ENCODE data around the gene LTC4S.

DNA sequence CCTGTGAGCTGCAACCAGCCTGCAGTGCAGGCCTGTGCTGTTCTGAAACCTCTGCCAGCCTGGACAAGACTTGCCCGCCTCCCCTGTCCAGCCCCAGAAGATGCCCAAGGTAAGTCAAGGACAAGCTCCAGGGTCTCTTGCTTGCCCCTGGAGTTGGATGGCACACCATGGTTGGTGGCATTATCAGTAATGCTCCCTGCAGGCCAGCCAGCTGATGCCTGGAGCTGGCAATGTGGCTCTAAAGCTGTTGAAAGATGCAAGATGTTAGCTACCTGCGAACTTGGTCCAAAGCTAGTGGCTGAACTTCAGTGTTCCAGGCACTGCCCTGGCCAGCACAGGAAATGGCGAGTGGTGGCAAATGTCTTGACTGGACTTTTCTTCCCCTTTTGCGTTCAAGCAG, 14.0 kb upstream of the LTC4S start:
- TF ChIP-seq POLR2A (IDR thresholded peaks at IDR 0.05): no peak
- no peak for TF ChIP-seq CTCF (IDR thresholded peaks at IDR 0.05)

Measured in uterus (tissue), 2 donors.